Small intestine (tissue), 7 donors: ENCODE results near the gene IQGAP2. TPM values are rescaled to one million over a fixed set of nuclear protein-coding genes. Genes with fewer than 3 reads are reported as not detected.
A peak's percentile ranks its signal among the peaks of the same experiment; 100 is the strongest.

Experiments
- DNase-seq, 2 donors: peaks; one replicate each; pipeline versions ENCODE4 v3.0.0 to v3.0.0-alpha.2; 2013
- FAIRE-seq: peaks from 2 replicates; lab custom pipeline; 2012; peaks lifted over from hg19 to GRCh38; lab: Jason Lieb, UNC
- H3K27ac ChIP-seq, 3 donors: one replicate each; pipeline ENCODE4 v1.5.1; 2013; ENCODE audit warnings: low read length in 2 of 3, mild to moderate bottlenecking in 2 of 3, control low read depth in 1 of 3, inconsistent platforms in 1 of 3, low read depth in 1 of 3, moderate library complexity in 1 of 3
- H3K27me3 ChIP-seq, 3 donors: one replicate each; pipeline ENCODE4 v1.6.1; 2013; ENCODE audit warnings: low read length in 3 of 3, inconsistent platforms in 1 of 3; ENCODE audit not compliant: control insufficient read depth in 3 of 3, insufficient read depth in 3 of 3
- H3K36me3 ChIP-seq, 3 donors: one replicate each; pipeline ENCODE4 v1.6.1; 2013; ENCODE audit warnings: low read length in 3 of 3, inconsistent platforms in 1 of 3, low read depth in 1 of 3, mild to moderate bottlenecking in 1 of 3, moderate library complexity in 1 of 3; ENCODE audit not compliant: control insufficient read depth in 3 of 3, insufficient read depth in 2 of 3
- H3K4me1 ChIP-seq, 3 donors: one replicate each; pipeline ENCODE4 v1.6.1; 2013; ENCODE audit warnings: low read length in 2 of 3, inconsistent platforms in 1 of 3, low read depth in 1 of 3, mild to moderate bottlenecking in 1 of 3, moderate library complexity in 1 of 3; ENCODE audit not compliant: control insufficient read depth in 3 of 3, insufficient read depth in 2 of 3
- H3K4me3 ChIP-seq, 3 donors: one replicate each; pipeline ENCODE4 v1.5.1; 2013; ENCODE audit warnings: low read length in 3 of 3, control low read depth in 1 of 3, inconsistent platforms in 1 of 3, low read depth in 1 of 3, mild to moderate bottlenecking in 1 of 3, moderate library complexity in 1 of 3
- H3K9me3 ChIP-seq, 2 donors: one replicate each; pipeline ENCODE4 v1.6.1; 2013; ENCODE audit warnings: low read depth in 1 of 2, low read length in 1 of 2; ENCODE audit not compliant: control insufficient read depth in 2 of 2, insufficient read depth in 1 of 2
- WGBS, 3 donors: extraction: QIAGEN DNeasy Blood & Tissue Kit; methylation state at CpG; one replicate each; pipeline ENCODE4 v1.1.7; 2013; 5-methylcytosine and 5-hydroxymethylcytosine counted together
- polyA plus RNA-seq, 4 donors: library from polyadenylated mRNA; stranded (reverse) in 3 of 4; unstranded in 1 of 4; fragments of 200-250 nt in 3 of 4; fragments of 120-200 nt in 1 of 4; gene quantifications; one replicate each; pipeline versions ENCODE4 v1.2.1 to v1.2.3, GENCODE V29; 2013
- donor health status: healthy with polysubstance abuse.
- donor health status: control.
- donor health status: control.
- donor health status: Bipolar disorder and iron deficiency.
- donor health status: healthy.

Gene IQGAP2
- polyA plus RNA-seq, 4 donors, result 13.6 to 138 (median 85.6) TPM

DNA sequence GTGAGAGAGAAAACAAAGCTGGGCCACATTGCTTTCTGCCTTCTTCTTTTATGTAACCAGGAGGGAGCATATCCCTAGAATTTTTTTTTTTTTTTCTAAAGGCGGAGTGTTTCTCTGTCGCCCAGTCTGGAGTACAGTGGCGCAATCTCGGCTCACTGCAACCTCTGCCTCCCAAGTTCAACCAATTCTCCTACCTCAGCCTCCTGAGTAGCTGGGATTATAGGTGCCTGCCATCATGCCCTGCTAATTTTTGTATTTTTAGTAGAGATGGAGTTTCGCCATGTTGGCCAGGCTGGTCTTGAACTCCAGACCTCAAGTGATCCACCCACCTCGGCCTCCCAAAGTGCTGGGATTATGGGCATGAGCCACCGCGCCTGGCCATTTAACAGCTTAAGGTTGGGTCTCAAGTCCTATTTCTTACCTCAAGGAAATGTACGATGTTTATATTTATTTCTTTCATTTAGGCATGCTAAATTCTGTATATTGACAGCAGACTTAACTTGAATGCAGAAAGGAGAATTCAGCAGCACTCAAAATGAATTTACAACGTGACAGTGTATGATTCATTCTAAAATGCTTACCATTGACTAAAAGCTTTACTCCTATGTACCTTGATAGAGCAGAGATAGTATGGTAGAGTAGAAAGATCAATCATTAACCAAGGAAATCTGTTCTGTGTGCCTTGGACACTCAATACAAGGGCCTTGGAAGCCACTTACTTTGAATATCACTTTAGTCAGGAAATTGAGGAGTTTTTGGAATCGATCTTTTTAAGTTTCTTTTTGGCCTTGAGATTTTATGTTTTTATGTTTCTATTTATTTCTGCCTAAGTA, 119.2 kb downstream of the IQGAP2 start:
- no peaks in the 10 kb centered on the region for H3K27me3 ChIP-seq
- no peaks in the 10 kb centered on the region for H3K36me3 ChIP-seq
- peaks cover 0 to 10% of the 10 kb centered on the region in 2 donors for H3K9me3 ChIP-seq
- peak overlapping the region in 2 of 3 donors; percentile 11 to 36 for H3K27ac ChIP-seq
- FAIRE-seq (peak; percentile 93), DNase-seq (peak; percentile 73 to 87)
- no peak overlapping the region for H3K4me3 ChIP-seq
- 45 to 77% (median 56%) methylated on average over 11 of the region's 11 CpGs for WGBS, 3 donors
- H3K4me1 ChIP-seq, result peaks cover 0 to 21% (median 4%) of the 10 kb centered on the region in 3 donors

DNA sequence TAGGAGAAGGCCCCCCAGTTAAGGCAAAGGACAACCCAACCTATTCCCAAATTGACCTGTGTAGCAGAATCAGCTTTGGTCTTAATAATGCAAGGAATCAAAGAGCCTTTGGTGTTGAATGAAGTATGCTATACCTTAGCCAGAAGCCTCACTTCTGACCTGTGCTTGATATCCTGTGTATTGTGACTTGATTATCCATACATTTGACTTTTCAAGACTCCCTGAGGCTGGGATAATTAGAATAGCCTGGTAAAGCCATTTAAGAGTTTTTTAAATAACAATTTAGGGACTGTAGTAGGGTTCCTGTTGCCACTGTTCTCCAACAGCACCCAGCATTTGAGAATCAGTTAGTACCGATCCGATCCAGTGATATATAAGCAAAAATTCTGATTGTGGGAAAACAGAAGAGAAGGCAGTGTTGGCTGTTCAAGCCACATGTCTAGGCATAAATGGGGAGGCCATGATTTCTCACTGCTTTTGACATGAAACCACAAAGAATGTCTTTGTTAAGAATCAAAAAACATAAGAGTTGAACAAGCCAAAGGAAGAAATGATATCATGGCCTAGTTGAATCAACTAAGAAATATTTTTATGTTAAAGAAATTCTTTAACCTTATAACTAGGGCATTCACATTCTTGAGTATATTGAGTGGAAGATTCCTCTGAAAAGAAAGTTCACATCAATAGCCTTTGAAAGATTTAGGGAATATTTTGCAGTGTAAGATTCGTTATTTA, 121.2 kb downstream of the IQGAP2 start:
- 81 to 96% (median 90%) methylated on average over 3 of the region's 3 CpGs for WGBS, 3 donors
- Histone ChIP-seq H3K27me3 (no peaks in the 10 kb centered on the region), H3K27ac (no peak overlapping the region), H3K36me3 (no peaks in the 10 kb centered on the region), H3K9me3 (no peaks in the 10 kb centered on the region), H3K4me3 (no peak overlapping the region), H3K4me1 (peaks cover 0 to 21% (median 4%) of the 10 kb centered on the region in 3 donors)
- DNase-seq, result no peak
- FAIRE-seq, result no peak

DNA sequence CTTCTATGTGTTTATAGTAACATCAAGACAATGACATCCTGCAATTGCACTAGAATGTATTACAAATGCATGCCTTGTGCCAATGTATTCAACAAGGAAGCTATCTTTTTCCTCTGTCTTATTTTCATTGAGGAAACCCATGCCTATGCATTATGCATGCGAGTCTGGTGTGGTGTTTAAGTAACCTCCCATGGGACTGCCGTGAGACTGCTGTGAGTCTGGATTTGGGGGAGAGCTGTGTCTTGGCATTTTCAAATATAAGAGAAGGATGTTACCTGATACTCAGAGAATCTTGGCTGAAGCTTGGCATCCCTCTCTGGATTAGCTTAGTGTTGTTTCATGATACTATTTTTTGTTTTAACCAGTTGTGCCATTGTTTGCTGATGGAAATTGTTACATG, 121.8 kb downstream of the IQGAP2 start:
- no peaks in the 10 kb centered on the region for H3K9me3 ChIP-seq
- H3K27me3 ChIP-seq, result no peaks in the 10 kb centered on the region
- WGBS, 3 donors, result 75 to 93% (median 86%) methylated on average over 2 of the region's 2 CpGs
- DNase-seq (no peak), FAIRE-seq (no peak)
- peaks cover 0 to 21% (median 4%) of the 10 kb centered on the region in 3 donors for H3K4me1 ChIP-seq
- H3K27ac ChIP-seq, result no peak overlapping the region
- no peak overlapping the region for H3K4me3 ChIP-seq
- H3K36me3 ChIP-seq, result no peaks in the 10 kb centered on the region

DNA sequence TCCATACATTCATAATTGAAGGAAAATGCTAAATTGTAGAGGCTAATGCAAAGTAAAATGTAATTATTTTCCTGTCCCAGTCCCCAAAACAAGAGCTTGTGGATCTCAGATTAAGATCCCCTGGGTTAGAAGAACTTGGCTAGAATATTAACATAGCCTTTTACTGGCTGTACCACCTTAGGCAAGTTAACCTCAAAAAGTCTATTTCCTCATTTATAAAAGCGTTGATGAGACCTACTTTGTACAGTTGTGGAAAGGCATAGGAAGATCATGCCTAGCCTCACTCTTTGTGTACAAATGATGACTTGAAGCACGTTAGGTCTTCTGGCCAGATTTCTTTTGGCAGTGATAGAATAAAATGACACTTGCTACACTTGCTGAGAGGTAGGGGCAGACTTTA, 122.9 kb downstream of the IQGAP2 start:
- no peaks in the 10 kb centered on the region for H3K27me3 ChIP-seq
- no peak for DNase-seq
- peaks cover 0 to 21% (median 4%) of the 10 kb centered on the region in 3 donors for H3K4me1 ChIP-seq
- 88% methylated on average over 2 of the region's 2 CpGs for WGBS, 3 donors
- no peak overlapping the region for H3K4me3 ChIP-seq
- no peak overlapping the region for H3K27ac ChIP-seq
- no peaks in the 10 kb centered on the region for H3K9me3 ChIP-seq
- no peaks in the 10 kb centered on the region for H3K36me3 ChIP-seq
- FAIRE-seq, result no peak

DNA sequence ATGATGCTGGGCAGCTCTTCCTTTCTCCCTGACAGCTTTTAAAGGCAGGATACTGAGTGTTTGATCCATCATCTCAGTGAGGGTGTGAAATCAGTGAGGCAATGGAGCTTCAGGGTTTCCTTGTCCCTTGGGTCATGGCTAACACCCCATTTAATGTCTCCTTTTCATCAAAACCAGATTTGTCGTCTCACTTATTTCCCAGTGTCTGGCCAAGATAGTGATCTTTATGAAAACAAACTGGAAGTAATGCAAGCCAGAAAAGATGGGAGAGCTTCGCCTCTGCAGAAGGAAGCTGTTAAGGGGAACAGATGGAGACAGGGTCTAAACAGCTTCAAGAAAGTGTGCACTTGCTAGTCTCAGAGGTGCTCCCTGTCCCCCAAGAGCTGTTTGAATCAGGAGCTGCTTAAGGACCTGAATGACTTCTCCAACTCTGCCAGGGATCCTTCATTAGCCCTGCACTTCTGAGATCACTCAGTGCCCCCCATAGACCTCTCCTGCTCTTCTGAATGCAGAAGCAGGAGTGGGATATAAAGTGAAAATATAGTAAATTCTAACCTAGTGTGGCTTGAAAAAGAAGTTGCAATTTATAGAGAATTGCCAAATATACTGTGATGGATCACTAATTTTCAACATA, 124.0 kb downstream of the IQGAP2 start:
- Histone ChIP-seq H3K9me3 (no peaks in the 10 kb centered on the region), H3K36me3 (no peaks in the 10 kb centered on the region), H3K27me3 (no peaks in the 10 kb centered on the region), H3K4me1 (peaks cover 0 to 15% (median 4%) of the 10 kb centered on the region in 3 donors), H3K4me3 (no peak overlapping the region), H3K27ac (no peak overlapping the region)
- 63 to 87% (median 82%) methylated on average over 2 of the region's 2 CpGs for WGBS, 3 donors
- FAIRE-seq, result no peak
- DNase-seq, result no peak

DNA sequence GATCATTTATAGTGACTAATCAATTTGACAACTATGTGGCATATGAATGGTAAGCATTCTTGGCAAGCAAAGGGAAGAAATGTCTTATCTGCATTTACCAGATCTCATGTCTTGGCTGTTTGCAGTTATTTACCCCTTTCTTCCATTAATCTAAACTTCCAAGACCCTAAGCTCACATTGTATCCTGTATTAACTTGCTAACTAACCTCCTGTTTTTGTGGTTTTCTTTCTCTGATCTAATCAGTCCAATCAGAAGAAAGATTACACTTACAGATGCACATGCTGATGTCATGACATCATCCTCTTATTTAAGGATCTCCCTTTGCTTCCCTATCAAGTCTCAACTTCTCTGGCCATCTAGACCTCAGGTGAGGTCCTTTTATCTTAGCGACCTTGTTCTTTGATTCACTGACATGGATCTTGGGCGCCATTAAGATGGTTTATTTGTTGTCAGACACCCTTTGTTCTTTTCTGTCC, 124.6 kb downstream of the IQGAP2 start:
- Histone ChIP-seq H3K27ac (no peak overlapping the region), H3K4me3 (no peak overlapping the region), H3K4me1 (peaks cover 0 to 12% (median 4%) of the 10 kb centered on the region in 3 donors), H3K9me3 (no peaks in the 10 kb centered on the region), H3K36me3 (peaks cover 0 to 2% (median 0%) of the 10 kb centered on the region in 3 donors), H3K27me3 (no peaks in the 10 kb centered on the region)
- WGBS, 3 donors, result 83 to 91% (median 89%) methylated on average over 2 of the region's 2 CpGs
- FAIRE-seq, result no peak
- DNase-seq, result no peak

DNA sequence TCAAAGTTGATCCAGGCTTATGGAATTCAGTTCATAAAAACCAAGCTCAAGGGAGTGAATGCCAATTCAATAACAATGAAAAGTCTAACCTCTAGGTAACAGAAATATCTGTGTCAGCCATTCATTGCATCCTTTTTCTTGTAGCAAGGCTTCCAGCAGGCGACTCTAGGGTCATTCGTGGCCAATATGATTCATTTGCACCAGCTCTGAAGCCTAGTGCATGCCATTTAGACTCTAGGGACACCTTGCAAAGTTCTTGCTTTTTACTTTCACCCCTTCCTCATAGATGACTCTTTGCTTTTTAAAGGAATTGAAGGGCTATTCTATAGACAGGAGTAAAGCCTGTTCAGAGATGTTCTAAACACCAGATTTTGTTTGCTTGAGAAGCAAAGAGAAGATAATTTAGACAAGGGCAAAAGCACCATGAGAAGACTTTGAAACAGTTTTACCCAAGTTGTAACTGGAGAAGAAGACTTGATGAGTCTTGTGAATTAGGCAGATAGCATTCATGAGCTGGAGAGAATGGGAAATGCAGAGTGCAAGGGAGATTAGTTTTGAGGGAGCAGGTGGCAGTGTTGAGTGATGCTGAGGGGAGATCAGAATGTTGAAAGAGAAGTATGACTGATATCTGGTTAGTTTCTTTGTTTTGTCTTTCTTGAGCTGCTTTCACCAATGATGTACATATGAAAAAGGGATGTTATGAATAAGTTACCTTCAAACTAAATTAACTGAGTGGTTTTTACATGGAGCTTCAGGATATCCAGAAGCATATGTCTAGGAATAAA, 125.7 kb downstream of the IQGAP2 start:
- H3K4me3 ChIP-seq, result no peak overlapping the region
- no peak for DNase-seq
- WGBS, 3 donors, result 88 to 94% (median 91%) methylated on average over 2 of the region's 2 CpGs
- H3K27ac ChIP-seq, result no peak overlapping the region
- H3K27me3 ChIP-seq, result no peaks in the 10 kb centered on the region
- H3K9me3 ChIP-seq, result no peaks in the 10 kb centered on the region
- FAIRE-seq, result no peak
- H3K36me3 ChIP-seq, result peaks cover 0 to 2% (median 0%) of the 10 kb centered on the region in 3 donors
- peaks cover 0 to 4% (median 3%) of the 10 kb centered on the region in 3 donors for H3K4me1 ChIP-seq
